ENCODE results near the gene TAS1R3.

The TAS1R3 gene

DNA sequence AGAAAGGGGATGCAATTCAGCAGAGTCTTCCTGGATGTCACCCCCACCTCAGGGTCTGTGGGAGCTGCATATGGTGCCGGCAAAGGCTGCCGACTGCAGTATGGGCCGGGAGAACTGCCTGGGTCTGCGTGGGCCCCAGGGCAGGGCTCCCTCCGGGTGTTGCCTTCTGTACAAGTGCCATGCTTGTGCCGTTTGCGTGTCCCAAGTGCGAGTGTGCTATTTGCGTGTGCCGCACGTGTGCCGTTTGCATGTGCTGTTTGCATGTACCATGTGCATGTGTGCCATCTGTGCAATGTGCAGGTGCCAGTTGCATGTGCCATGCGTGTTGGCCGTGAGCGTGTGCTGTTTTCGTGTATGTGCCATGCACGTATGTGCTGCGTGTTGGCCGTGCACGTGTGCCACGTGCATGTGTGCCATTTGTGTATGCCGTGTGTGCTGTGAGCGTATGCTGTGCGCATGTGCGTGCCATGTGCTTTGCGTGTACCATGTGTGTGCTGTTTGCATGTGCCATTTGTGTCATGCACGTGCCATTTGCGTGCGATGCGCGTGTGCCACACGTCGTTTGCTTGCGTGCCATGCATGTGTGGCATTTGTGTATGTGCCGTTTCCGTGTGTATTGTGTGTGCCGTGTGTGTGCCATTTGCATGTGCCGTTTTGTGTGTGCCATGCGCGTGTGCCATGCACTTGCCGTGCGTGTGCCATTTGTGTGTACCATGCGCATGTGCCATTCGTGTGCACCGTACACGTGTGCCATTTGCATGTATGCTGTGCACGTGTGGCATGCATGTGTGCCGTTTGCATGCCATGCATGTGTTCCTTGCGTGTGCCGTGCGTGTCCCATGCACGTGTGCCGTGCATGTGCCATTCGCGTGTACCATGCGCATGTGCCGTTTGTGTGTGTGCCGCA lies 1.5 kb upstream of the TAS1R3 start:
- no peak overlapping the region for H3K4me3 ChIP-seq (ENCODE audit: control insufficient read depth, low read depth, low read length)
- TF ChIP-seq, protein P1, sequence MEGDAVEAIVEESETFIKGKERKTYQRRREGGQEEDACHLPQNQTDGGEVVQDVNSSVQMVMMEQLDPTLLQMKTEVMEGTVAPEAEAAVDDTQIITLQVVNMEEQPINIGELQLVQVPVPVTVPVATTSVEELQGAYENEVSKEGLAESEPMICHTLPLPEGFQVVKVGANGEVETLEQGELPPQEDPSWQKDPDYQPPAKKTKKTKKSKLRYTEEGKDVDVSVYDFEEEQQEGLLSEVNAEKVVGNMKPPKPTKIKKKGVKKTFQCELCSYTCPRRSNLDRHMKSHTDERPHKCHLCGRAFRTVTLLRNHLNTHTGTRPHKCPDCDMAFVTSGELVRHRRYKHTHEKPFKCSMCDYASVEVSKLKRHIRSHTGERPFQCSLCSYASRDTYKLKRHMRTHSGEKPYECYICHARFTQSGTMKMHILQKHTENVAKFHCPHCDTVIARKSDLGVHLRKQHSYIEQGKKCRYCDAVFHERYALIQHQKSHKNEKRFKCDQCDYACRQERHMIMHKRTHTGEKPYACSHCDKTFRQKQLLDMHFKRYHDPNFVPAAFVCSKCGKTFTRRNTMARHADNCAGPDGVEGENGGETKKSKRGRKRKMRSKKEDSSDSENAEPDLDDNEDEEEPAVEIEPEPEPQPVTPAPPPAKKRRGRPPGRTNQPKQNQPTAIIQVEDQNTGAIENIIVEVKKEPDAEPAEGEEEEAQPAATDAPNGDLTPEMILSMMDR (conservative IDR thresholded peaks at IDR 0.05; ENCODE audit: control insufficient read depth, insufficient read depth, low read depth, low read length) = no peak
- no peak for DNase-seq (ENCODE audit: low read depth)

DNA sequence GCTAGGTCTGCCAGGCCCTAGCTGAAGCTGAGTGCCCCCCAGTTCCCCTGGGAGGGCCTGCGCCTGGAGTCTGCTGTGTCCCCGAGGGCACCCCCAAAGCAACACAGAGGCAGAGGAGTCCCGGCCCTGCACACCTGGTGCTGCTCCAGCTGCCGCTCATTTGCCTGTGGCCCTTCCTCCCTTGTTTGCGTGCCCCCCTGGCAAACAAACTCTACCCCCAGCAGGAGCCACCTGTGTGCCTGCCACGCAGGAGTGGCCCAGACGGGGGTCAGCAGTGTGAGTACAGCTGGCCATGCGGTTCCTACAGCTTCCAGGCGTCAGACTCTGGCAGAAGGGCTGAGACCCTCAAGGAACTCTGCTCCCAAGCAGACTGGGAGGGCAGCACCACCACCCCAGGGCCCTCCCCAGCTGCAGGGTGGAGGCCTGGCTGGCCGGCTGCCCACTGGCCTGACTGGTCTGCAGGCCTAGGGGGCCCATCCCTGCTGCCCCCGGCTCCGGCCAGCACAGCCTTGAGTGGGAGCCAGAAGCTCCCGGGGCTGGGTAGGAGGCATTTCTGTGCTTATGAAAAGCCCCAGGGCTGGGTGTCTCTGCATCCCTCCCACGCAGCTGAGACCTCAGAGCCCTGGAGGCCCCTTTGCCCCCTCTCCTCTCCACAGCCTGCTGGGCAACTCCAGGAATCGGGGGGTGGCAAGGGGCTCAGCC lies 563 bp upstream of the TAS1R3 start:
- no peak for DNase-seq (ENCODE audit: low read depth)
- TF ChIP-seq, protein P1 (conservative IDR thresholded peaks at IDR 0.05; ENCODE audit: control insufficient read depth, insufficient read depth, low read depth, low read length) = no peak
- H3K4me3 ChIP-seq (ENCODE audit: control insufficient read depth, low read depth, low read length) = no peak overlapping the region

DNA sequence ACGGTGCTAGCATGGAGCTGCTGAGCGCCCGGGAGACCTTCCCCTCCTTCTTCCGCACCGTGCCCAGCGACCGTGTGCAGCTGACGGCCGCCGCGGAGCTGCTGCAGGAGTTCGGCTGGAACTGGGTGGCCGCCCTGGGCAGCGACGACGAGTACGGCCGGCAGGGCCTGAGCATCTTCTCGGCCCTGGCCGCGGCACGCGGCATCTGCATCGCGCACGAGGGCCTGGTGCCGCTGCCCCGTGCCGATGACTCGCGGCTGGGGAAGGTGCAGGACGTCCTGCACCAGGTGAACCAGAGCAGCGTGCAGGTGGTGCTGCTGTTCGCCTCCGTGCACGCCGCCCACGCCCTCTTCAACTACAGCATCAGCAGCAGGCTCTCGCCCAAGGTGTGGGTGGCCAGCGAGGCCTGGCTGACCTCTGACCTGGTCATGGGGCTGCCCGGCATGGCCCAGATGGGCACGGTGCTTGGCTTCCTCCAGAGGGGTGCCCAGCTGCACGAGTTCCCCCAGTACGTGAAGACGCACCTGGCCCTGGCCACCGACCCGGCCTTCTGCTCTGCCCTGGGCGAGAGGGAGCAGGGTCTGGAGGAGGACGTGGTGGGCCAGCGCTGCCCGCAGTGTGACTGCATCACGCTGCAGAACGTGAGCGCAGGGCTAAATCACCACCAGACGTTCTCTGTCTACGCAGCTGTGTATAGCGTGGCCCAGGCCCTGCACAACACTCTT lies 1.1 kb downstream of the TAS1R3 start:
- TF ChIP-seq, protein P1 (conservative IDR thresholded peaks at IDR 0.05; ENCODE audit: control insufficient read depth, insufficient read depth, low read depth, low read length) = no peak
- DNase-seq (ENCODE audit: low read depth) = no peak
- no peak overlapping the region for H3K4me3 ChIP-seq (ENCODE audit: control insufficient read depth, low read depth, low read length)

DNA sequence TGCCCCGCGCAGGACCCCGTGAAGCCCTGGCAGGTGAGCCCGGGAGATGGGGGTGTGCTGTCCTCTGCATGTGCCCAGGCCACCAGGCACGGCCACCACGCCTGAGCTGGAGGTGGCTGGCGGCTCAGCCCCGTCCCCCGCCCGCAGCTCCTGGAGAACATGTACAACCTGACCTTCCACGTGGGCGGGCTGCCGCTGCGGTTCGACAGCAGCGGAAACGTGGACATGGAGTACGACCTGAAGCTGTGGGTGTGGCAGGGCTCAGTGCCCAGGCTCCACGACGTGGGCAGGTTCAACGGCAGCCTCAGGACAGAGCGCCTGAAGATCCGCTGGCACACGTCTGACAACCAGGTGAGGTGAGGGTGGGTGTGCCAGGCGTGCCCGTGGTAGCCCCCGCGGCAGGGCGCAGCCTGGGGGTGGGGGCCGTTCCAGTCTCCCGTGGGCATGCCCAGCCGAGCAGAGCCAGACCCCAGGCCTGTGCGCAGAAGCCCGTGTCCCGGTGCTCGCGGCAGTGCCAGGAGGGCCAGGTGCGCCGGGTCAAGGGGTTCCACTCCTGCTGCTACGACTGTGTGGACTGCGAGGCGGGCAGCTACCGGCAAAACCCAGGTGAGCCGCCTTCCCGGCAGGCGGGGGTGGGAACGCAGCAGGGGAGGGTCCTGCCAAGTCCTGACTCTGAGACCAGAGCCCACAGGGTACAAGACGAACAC lies 1.8 kb downstream of the TAS1R3 start:
- no peak for DNase-seq (ENCODE audit: low read depth)
- TF ChIP-seq, protein P1 (conservative IDR thresholded peaks at IDR 0.05; ENCODE audit: control insufficient read depth, insufficient read depth, low read depth, low read length) = no peak
- H3K4me3 ChIP-seq (ENCODE audit: control insufficient read depth, low read depth, low read length) = no peak overlapping the region

- no peak overlapping the region for H3K4me3 ChIP-seq (ENCODE audit: control insufficient read depth, low read depth, low read length)
- no peak for DNase-seq (ENCODE audit: low read depth)
Measured at GRCh38 chr1:1333551-1334241, 2.6 kb downstream of the TAS1R3 start.

More at GRCh38 chr1:1333551-1334241, 2.6 kb downstream of the TAS1R3 start:
- TF ChIP-seq, protein P1 (conservative IDR thresholded peaks at IDR 0.05; ENCODE audit: control insufficient read depth, insufficient read depth, low read depth, low read length) = no peak
